C4-2B (cell line): Measurements from ENCODE around the gene FAM200C.

Experiments used
- CTCF ChIP-seq: fragments of 450-650 bp; conservative IDR thresholded peaks from 2 replicates; pipeline ENCODE4 v1.5.1; 2017; ENCODE audit warnings: mild to moderate bottlenecking
- ZFX ChIP-seq: fragments of 450-650 bp; IDR thresholded peaks from 2 replicates; pipeline ENCODE4 v1.6.1; 2017

GRCh38 chr5:160357861-160358411, 41.9 kb downstream of the FAM200C start:
- TF ChIP-seq CTCF (no peak), ZFX (no peak)
